ENCODE data around the gene SGK1. TPM values are rescaled to one million over a fixed set of nuclear protein-coding genes. Genes with fewer than 3 reads are reported as not detected.

SGK1 gene
- polyA plus RNA-seq (2013): 261 and 288 TPM in 2 replicates

DNA sequence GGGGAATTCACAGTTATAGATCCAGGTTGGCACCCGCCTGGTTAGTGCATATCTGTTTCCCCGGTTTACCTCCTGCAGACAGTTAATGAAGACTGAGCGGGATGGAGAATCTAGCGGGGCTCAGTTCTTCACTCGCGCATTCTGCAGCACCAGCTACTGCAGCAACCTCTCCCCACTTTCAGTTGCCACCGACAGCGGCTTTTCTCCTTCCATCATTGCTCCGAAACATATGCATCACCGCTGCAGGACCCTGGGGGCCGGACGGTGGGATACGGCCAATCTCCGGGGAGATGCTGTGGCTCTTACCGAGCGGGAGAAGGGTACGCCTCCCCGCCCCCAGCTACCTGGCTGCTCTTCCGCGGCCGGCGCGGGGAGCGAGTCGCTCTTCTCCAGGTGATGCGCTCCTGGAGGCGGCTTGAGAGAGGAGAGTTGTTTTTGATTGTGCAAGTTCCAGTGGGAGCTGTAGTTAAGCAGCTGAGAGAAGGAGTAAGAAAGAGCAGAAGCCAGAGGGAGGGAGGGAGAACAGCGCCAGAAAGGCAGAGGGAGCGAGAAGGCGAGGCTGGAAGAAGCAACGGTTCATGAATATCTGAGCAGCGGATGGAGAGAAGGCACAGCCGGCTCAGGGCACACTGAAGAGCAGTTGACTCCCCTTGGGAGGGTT lies at the start of gene SGK1:
Gene SGK1 (minus strand): TSS at position 642 of the 661 bp plus-strand sequence. CDS start 652 bp downstream, outside the sequence.
- no peaks in the 10 kb centered on the region for H3K79me1 ChIP-seq (ENCODE audit: low read length)
- no peak within 1 kb of the TSS for H4K8ac ChIP-seq (ENCODE audit: low read depth, low read length)
- no peaks in the 10 kb centered on the region for H3K9me3 ChIP-seq (ENCODE audit: insufficient read depth, low read depth, low read length)
- H2BK120ac ChIP-seq (ENCODE audit: insufficient read depth, low read length, poor library complexity): no peak within 1 kb of the TSS
- no peak within 1 kb of the TSS for H3K4ac ChIP-seq (ENCODE audit: low read depth, low read length)
- no peaks in the 10 kb centered on the region for H3K36me3 ChIP-seq (ENCODE audit: control insufficient read depth in 1 of 2, insufficient read depth in 2 of 2, low read length in 2 of 2)
- H3K18ac ChIP-seq (ENCODE audit: low read length): no peak within 1 kb of the TSS
- no peak within 1 kb of the TSS for H3K14ac ChIP-seq (ENCODE audit: low read length)
- no peak within 1 kb of the TSS for H4K91ac ChIP-seq (ENCODE audit: low read depth, low read length)
- H3K27me3 ChIP-seq (ENCODE audit: insufficient read depth, low read length): peaks cover 10% of the 10 kb centered on the region
- peak within 1 kb of the TSS; percentile 70 for H3K4me2 ChIP-seq (ENCODE audit: low read length)
- peak within 1 kb of the TSS; percentile 23 for H3K4me3 ChIP-seq (ENCODE audit: low read depth, low read length)
- H3K9ac ChIP-seq (ENCODE audit: low read length): no peak within 1 kb of the TSS
- H3K79me2 ChIP-seq (ENCODE audit: control insufficient read depth, insufficient read depth, low read length, poor library complexity): no peaks in the 10 kb centered on the region
- no peak within 1 kb of the TSS for H2BK12ac ChIP-seq (ENCODE audit: low read length)
- H2AK5ac ChIP-seq (ENCODE audit: low read length): no peak within 1 kb of the TSS
- peak in 1 of 2 donors; percentile 41 for DNase-seq
- no peak within 1 kb of the TSS for H2BK5ac ChIP-seq (ENCODE audit: low read depth, low read length, poor library complexity)
- WGBS (ENCODE audit: extremely low coverage, insufficient coverage, insufficient read length): no CpG with 5 or more reads among the region's 33 CpGs
- H3K4me1 ChIP-seq (ENCODE audit: control insufficient read depth in 1 of 2, insufficient read depth in 2 of 2, low read length in 2 of 2): peaks cover 3 to 5% of the 10 kb centered on the region in 2 experiments
- H4K12ac ChIP-seq (ENCODE audit: low read depth, low read length): no peak within 1 kb of the TSS
- H3K27ac ChIP-seq (ENCODE audit: low read depth, low read length): no peak within 1 kb of the TSS
- H3K23ac ChIP-seq (ENCODE audit: low read length): no peak within 1 kb of the TSS
- H2AFZ ChIP-seq (ENCODE audit: insufficient read depth, low read length, poor library complexity): no peak within 1 kb of the TSS

- no peaks in the 10 kb centered on the region for H3K36me3 ChIP-seq (ENCODE audit: control insufficient read depth in 1 of 2, insufficient read depth in 2 of 2, low read length in 2 of 2)
- no peak overlapping the region for H3K27ac ChIP-seq (ENCODE audit: low read depth, low read length)
- H3K9me3 ChIP-seq (ENCODE audit: insufficient read depth, low read depth, low read length): no peaks in the 10 kb centered on the region
- no peaks in the 10 kb centered on the region for H3K79me2 ChIP-seq (ENCODE audit: control insufficient read depth, insufficient read depth, low read length, poor library complexity)
- no peaks in the 10 kb centered on the region for H3K79me1 ChIP-seq (ENCODE audit: low read length)
- no peak overlapping the region for H2AFZ ChIP-seq (ENCODE audit: insufficient read depth, low read length, poor library complexity)
- H2AK5ac ChIP-seq (ENCODE audit: low read length): no peak overlapping the region
- H3K18ac ChIP-seq (ENCODE audit: low read length): no peak overlapping the region
- H2BK12ac ChIP-seq (ENCODE audit: low read length): no peak overlapping the region
- H2BK5ac ChIP-seq (ENCODE audit: low read depth, low read length, poor library complexity): no peak overlapping the region
- no CpG with 5 or more reads among the region's 2 CpGs for WGBS (ENCODE audit: extremely low coverage, insufficient coverage, insufficient read length)
- no peaks in the 10 kb centered on the region for H3K4me1 ChIP-seq (ENCODE audit: control insufficient read depth in 1 of 2, insufficient read depth in 2 of 2, low read length in 2 of 2)
- H3K14ac ChIP-seq (ENCODE audit: low read length): no peak overlapping the region
- no peak overlapping the region for H3K9ac ChIP-seq (ENCODE audit: low read length)
- no peaks in the 10 kb centered on the region for H3K27me3 ChIP-seq (ENCODE audit: insufficient read depth, low read length)
- H4K91ac ChIP-seq (ENCODE audit: low read depth, low read length): no peak overlapping the region
- no peak overlapping the region for H3K4me2 ChIP-seq (ENCODE audit: low read length)
- peak; percentile 66 to 93 for DNase-seq
- no peak overlapping the region for H4K12ac ChIP-seq (ENCODE audit: low read depth, low read length)
- H3K4ac ChIP-seq (ENCODE audit: low read depth, low read length): no peak overlapping the region
- H2BK120ac ChIP-seq (ENCODE audit: insufficient read depth, low read length, poor library complexity): no peak overlapping the region
- no peak overlapping the region for H4K8ac ChIP-seq (ENCODE audit: low read depth, low read length)
- H3K23ac ChIP-seq (ENCODE audit: low read length): no peak overlapping the region
- no peak overlapping the region for H3K4me3 ChIP-seq (ENCODE audit: low read depth, low read length)
Measured at GRCh38 chr6:134363323-134364039, 45.6 kb upstream of the SGK1 start.

DNA sequence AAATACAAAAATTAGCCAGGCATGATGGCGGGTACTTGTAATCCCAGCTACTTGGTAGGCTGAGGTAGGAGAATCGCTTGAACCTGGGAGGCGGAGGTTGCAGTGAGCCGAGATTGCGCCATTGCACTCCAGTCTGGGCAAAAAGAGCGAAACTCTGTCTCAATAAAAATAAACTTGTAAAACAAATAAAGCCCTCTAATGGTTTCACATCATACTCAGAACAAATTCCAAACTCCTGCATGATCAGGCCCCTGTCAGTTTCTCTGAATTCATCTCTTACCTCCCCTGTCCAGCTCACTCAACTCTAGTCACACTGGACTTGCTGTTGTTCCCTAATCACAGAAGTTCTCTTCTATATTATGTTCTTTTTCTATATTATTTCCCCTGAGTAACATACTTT lies 43.1 kb upstream of the SGK1 start:
- Histone ChIP-seq H3K9me3 (ENCODE audit: insufficient read depth, low read depth, low read length) (no peaks in the 10 kb centered on the region), H2AFZ (ENCODE audit: insufficient read depth, low read length, poor library complexity) (no peak overlapping the region), H2BK120ac (ENCODE audit: insufficient read depth, low read length, poor library complexity) (no peak overlapping the region), H3K9ac (ENCODE audit: low read length) (no peak overlapping the region), H3K27ac (ENCODE audit: low read depth, low read length) (no peak overlapping the region), H2BK12ac (ENCODE audit: low read length) (no peak overlapping the region), H2AK5ac (ENCODE audit: low read length) (no peak overlapping the region), H3K18ac (ENCODE audit: low read length) (no peak overlapping the region), H3K23ac (ENCODE audit: low read length) (no peak overlapping the region), H3K79me2 (ENCODE audit: control insufficient read depth, insufficient read depth, low read length, poor library complexity) (no peaks in the 10 kb centered on the region), H3K4ac (ENCODE audit: low read depth, low read length) (no peak overlapping the region), H3K4me2 (ENCODE audit: low read length) (no peak overlapping the region), H3K4me1 (ENCODE audit: control insufficient read depth in 1 of 2, insufficient read depth in 2 of 2, low read length in 2 of 2) (no peaks in the 10 kb centered on the region), H3K14ac (ENCODE audit: low read length) (no peak overlapping the region), H3K4me3 (ENCODE audit: low read depth, low read length) (no peak overlapping the region), H3K36me3 (ENCODE audit: control insufficient read depth in 1 of 2, insufficient read depth in 2 of 2, low read length in 2 of 2) (no peaks in the 10 kb centered on the region), H4K12ac (ENCODE audit: low read depth, low read length) (no peak overlapping the region), H2BK5ac (ENCODE audit: low read depth, low read length, poor library complexity) (no peak overlapping the region), H4K91ac (ENCODE audit: low read depth, low read length) (no peak overlapping the region), H4K8ac (ENCODE audit: low read depth, low read length) (no peak overlapping the region), H3K79me1 (ENCODE audit: low read length) (no peaks in the 10 kb centered on the region), H3K27me3 (ENCODE audit: insufficient read depth, low read length) (no peaks in the 10 kb centered on the region)
- DNase-seq: no peak
- WGBS (ENCODE audit: extremely low coverage, insufficient coverage, insufficient read length): no CpG with 5 or more reads among the region's 6 CpGs

DNA sequence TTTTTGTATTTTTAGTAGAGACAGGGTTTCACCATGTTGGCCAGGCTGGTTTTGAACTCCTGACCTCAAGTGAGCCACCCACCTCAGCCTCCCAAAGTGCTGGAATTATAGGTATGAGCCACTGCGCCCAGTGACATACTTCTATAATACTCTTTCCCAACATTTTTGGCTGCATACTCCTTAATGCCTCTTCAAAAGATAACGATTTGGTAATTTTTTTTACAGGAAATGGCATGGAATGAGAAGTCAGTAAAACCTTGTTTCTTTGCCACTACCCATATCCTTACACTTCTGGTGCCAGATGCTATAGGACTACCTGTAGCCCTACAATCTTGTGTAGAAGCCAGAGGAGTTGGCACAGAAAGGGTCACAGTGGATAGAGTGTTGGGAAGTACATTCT lies 41.4 kb upstream of the SGK1 start:
- no peaks in the 10 kb centered on the region for H3K4me1 ChIP-seq (ENCODE audit: control insufficient read depth in 1 of 2, insufficient read depth in 2 of 2, low read length in 2 of 2)
- no peak overlapping the region for H3K23ac ChIP-seq (ENCODE audit: low read length)
- peak; percentile 64 to 95 for DNase-seq
- no peak overlapping the region for H2BK12ac ChIP-seq (ENCODE audit: low read length)
- H3K27ac ChIP-seq (ENCODE audit: low read depth, low read length): no peak overlapping the region
- no peaks in the 10 kb centered on the region for H3K36me3 ChIP-seq (ENCODE audit: control insufficient read depth in 1 of 2, insufficient read depth in 2 of 2, low read length in 2 of 2)
- H3K18ac ChIP-seq (ENCODE audit: low read length): no peak overlapping the region
- WGBS (ENCODE audit: extremely low coverage, insufficient coverage, insufficient read length): no CpG with 5 or more reads among the region's 2 CpGs
- H2BK120ac ChIP-seq (ENCODE audit: insufficient read depth, low read length, poor library complexity): no peak overlapping the region
- H3K4ac ChIP-seq (ENCODE audit: low read depth, low read length): no peak overlapping the region
- no peak overlapping the region for H3K9ac ChIP-seq (ENCODE audit: low read length)
- no peaks in the 10 kb centered on the region for H3K27me3 ChIP-seq (ENCODE audit: insufficient read depth, low read length)
- no peaks in the 10 kb centered on the region for H3K79me1 ChIP-seq (ENCODE audit: low read length)
- no peak overlapping the region for H3K4me3 ChIP-seq (ENCODE audit: low read depth, low read length)
- H3K79me2 ChIP-seq (ENCODE audit: control insufficient read depth, insufficient read depth, low read length, poor library complexity): no peaks in the 10 kb centered on the region
- no peak overlapping the region for H2BK5ac ChIP-seq (ENCODE audit: low read depth, low read length, poor library complexity)
- no peak overlapping the region for H3K4me2 ChIP-seq (ENCODE audit: low read length)
- no peaks in the 10 kb centered on the region for H3K9me3 ChIP-seq (ENCODE audit: insufficient read depth, low read depth, low read length)
- no peak overlapping the region for H4K8ac ChIP-seq (ENCODE audit: low read depth, low read length)
- H2AFZ ChIP-seq (ENCODE audit: insufficient read depth, low read length, poor library complexity): no peak overlapping the region
- no peak overlapping the region for H4K91ac ChIP-seq (ENCODE audit: low read depth, low read length)
- H3K14ac ChIP-seq (ENCODE audit: low read length): no peak overlapping the region
- no peak overlapping the region for H2AK5ac ChIP-seq (ENCODE audit: low read length)
- H4K12ac ChIP-seq (ENCODE audit: low read depth, low read length): no peak overlapping the region
